Measurements from ENCODE around the gene KRTAP19-1. TPM values are rescaled to one million over a fixed set of nuclear protein-coding genes. Genes with fewer than 3 reads are reported as not detected.
"Not testable (repeated sequence)": the region's sequence is repeated elsewhere in the genome, so short reads cannot be mapped to it uniquely, and the experiment has no call there.

Gene KRTAP19-1
- not detected for polyA plus RNA-seq

DNA sequence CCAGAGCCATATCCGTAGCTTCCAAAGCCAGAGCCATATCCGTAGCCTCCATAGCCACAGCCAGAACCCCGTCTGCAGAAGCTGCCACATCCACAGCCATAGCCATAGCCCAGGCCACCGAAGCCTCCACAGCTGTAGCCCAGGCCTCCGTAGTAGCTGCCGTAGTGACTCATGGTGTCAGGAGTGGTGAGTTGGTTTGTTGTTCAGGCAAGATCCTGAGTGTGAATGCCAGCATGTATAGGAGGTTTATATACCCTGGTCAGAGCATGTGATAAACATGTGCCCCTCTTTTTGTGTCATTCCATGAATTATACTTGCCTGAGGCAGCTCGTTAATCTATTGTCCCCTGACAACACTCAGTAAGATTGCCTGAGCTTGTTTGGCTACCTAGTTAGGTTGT is at the start of gene KRTAP19-1:
Gene KRTAP19-1 (minus strand): TSS at position 223 of the 400 bp plus-strand sequence. CDS start 50 bp downstream, at position 173.
- Mint-ChIP-seq H3K27me3 (no peaks in the 10 kb centered on the region), H3K4me1 (no peaks in the 10 kb centered on the region), H3K27ac (no peak within 1 kb of the TSS), H3K4me3 (no peak within 1 kb of the TSS), H3K36me3 (no peaks in the 10 kb centered on the region), H3K9me3 (peaks cover 0 to 3% (median 3%) of the 10 kb centered on the region in 3 donors)

DNA sequence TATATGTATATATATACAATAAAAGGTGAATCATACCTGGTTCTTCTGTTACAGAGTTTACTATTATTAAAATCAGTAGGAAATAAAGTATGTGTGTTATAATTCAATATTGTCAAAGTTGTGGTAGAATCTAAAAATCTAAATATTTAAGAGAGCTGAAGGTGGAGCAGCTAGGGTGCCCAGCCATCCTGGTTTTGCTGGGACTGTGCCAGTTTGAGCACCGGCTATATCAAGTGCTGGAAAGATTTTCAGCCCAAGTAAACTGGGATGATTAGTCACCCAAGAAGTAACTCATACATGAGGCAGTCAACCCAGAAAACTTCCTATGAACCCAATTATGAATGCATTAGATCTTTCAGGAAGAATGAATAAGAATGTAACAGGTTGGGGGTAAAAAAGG is 38.7 kb upstream of the KRTAP19-1 start:
- no peak overlapping the region for H3K27ac Mint-ChIP-seq

DNA sequence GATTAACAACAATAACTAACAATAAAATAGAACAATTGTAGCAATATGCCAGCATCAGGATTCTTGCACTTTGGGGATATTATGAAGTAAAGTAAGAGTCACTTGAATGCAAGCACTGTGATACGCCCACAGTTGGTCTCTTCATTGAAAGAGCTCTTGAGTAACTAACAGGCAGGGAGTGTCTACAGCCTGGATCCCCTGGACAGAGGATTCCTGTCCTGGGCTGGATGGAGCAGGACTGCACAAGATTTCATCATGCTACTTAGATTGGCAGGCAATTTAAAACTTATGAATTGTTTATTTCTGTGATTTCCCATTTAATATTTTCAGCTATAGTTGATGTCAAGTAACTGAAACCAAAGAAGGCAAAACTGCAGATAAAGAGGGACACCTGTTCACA is 35.5 kb upstream of the KRTAP19-1 start:
- Mint-ChIP-seq H3K4me1 (peaks cover 0 to 1% (median 0%) of the 10 kb centered on the region in 3 donors), H3K9me3 (peaks cover 0 to 8% (median 4%) of the 10 kb centered on the region in 3 donors), H3K36me3 (no peaks in the 10 kb centered on the region), H3K4me3 (no peak overlapping the region), H3K27ac (no peak overlapping the region), H3K27me3 (no peaks in the 10 kb centered on the region)

More for the DNA sequence above, 38.7 kb upstream of the KRTAP19-1 start:
- Mint-ChIP-seq H3K36me3 (peaks cover 2% of the 10 kb centered on the region), H3K9me3 (peaks cover 0 to 11% (median 4%) of the 10 kb centered on the region in 3 donors), H3K4me1 (peaks cover 0 to 1% (median 0%) of the 10 kb centered on the region in 3 donors), H3K4me3 (no peak overlapping the region), H3K27me3 (no peaks in the 10 kb centered on the region)

DNA sequence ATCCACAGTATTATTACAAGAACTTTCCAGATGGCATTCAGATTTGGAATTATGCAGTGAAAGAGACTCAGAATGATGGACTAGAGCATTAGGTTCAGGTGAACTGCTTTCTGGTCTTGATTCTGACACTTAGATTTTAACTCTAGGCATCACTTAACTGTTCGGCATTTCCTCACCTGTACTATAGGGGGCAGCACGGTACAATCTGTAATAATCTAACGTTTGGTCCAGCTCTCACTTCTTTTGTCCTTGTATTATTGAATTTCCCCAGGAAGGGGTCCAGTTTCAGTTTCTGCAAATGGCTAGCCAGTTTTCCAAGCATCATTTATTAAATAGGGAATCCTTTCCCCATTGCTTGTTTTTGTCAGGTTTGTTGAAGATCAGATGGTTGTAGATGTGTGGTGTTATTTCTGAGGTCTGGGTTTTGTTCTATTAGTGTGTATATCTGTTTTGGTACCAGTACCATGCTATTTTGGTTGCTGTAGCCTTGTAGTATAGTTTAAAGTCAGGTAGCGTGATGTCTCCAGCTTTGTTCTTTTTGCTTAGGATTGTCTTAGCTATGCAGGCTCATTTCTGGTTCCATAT is 25.5 kb upstream of the KRTAP19-1 start:
- not testable (repeated sequence) for H3K27me3 Mint-ChIP-seq, H3K4me3 Mint-ChIP-seq, H3K9me3 Mint-ChIP-seq, H3K36me3 Mint-ChIP-seq, H3K27ac Mint-ChIP-seq, H3K4me1 Mint-ChIP-seq

DNA sequence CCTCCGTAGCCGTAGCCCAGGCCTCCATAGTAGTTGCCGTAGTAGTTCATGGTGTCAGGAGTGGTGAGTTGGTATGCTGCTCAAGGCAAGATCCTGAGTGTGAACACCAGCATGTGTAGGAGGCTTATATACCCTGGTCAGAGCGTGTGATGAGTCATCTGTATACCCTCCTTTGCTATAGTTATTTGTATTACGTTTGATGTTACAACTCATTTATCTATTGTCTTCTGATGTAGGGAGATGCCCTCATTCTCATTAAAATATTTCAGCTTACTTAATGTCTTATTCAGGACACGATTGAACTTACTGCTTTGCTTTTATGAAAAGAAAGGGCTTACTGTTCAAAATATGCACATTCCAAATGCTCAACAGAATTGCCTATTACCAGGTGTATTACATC is 21.9 kb upstream of the KRTAP19-1 start, which contains the start of gene KRTAP19-5:
Gene KRTAP19-5 (minus strand): TSS at position 101 of the 400 bp plus-strand sequence. CDS start 51 bp downstream, at position 50.
- Mint-ChIP-seq H3K4me3 (no peak within 1 kb of the TSS), H3K27me3 (no peaks in the 10 kb centered on the region), H3K27ac (no peak within 1 kb of the TSS), H3K9me3 (peaks cover 0 to 4% (median 0%) of the 10 kb centered on the region in 3 donors), H3K4me1 (no peaks in the 10 kb centered on the region), H3K36me3 (no peaks in the 10 kb centered on the region)

DNA sequence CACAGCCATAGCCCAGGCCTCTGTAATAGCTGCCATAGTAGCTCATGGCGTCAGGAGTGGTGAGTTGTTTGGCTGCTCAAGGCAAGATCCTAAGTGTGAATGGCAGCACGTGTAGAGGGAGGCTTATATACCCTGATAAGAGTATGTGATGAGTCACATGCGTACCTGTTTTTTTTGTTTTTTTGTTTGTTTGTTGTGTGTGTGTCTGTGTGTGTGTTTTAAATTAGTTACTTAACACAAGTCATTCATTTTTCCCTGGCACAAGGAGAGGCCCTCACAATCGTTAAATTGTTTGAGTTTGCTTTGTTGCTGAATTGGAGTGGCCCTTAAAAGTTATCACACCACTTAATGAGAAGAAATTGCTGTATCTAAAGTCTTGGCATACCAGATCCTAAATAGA is 16.9 kb upstream of the KRTAP19-1 start, which contains the start of gene KRTAP19-4:
Gene KRTAP19-4 (minus strand): TSS at position 101 of the 400 bp plus-strand sequence. CDS start 55 bp downstream, at position 46.
- Mint-ChIP-seq H3K9me3 (peaks cover 0 to 4% (median 0%) of the 10 kb centered on the region in 3 donors), H3K36me3 (no peaks in the 10 kb centered on the region), H3K4me1 (no peaks in the 10 kb centered on the region), H3K27ac (no peak within 1 kb of the TSS), H3K27me3 (no peaks in the 10 kb centered on the region), H3K4me3 (no peak within 1 kb of the TSS)

DNA sequence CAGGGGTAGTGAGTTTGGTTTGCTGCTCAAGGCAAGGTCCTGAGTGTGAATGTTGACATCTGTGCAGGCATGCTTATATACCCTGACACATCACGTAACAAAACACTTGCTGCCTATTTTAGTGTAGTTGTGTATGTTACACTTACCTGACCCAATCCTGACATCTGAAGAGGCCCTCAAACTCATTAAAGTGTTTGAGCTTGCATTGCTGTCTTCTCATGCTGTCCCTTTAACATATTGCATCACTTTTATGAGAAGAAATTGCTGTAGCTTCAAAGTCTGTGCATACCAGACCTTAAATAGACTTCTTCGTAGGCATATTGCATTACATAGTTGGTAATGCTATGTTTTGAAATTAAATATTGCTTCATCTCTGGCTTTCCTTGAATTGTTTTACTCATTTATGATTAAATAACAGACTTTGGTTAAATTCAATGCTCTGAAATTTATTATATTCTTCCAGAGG is 11.8 kb upstream of the KRTAP19-1 start, which contains the start of gene KRTAP19-3:
Gene KRTAP19-3 (minus strand): TSS at position 51 of the 466 bp plus-strand sequence. CDS start 56 bp downstream, outside the sequence.
- Mint-ChIP-seq H3K27ac (no peak within 1 kb of the TSS), H3K4me3 (no peak within 1 kb of the TSS), H3K27me3 (no peaks in the 10 kb centered on the region), H3K9me3 (peaks cover 0 to 13% (median 4%) of the 10 kb centered on the region in 3 donors), H3K36me3 (no peaks in the 10 kb centered on the region), H3K4me1 (no peaks in the 10 kb centered on the region)

DNA sequence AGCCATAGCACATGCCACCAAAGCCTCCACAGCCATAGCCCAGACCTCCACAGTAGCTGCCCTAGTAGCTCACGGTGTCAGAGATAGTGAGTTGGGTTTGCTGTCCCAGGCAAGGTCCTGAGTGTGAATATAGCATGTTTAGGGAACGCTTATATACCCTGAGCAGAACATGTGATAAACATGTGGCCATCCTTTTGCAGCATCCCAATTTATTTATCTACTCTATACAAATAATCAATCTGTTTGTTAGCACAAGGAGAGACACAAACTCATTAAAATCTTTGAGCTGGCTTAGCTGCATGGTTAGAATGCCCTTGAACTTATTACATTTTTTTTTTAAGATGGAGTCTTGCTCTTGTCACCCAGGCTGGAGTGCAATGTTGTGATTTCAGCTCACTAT is 7.2 kb upstream of the KRTAP19-1 start, which contains the start of gene KRTAP19-2:
Gene KRTAP19-2 (minus strand): TSS at position 101 of the 400 bp plus-strand sequence. CDS start 88 bp downstream, at position 13.
- Mint-ChIP-seq H3K4me1 (no peaks in the 10 kb centered on the region), H3K27me3 (no peaks in the 10 kb centered on the region), H3K9me3 (peaks cover 3 to 25% (median 5%) of the 10 kb centered on the region in 3 donors), H3K36me3 (no peaks in the 10 kb centered on the region), H3K27ac (no peak within 1 kb of the TSS), H3K4me3 (no peak within 1 kb of the TSS)

DNA sequence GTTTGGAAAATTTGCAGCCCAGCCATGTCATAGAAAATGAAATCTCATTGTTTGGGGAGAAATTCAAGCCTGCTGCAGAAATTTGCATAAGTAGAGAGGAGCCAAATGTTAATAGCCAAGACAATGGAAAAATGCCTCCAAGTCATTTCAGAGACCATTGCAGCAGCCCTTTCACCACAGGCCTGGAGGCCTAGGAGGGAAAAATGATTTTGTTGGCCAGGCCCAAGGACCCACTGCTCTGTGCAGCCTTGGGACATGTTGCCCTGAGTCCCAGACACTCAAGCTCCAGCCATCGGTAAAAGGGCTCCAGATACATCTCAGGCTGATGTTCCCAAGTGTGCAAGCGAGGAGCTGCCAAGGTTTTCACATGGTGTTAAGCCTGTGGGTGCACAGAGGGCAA is 6.0 kb upstream of the KRTAP19-1 start:
- H3K4me3 Mint-ChIP-seq: no peak overlapping the region
- H3K9me3 Mint-ChIP-seq: peaks cover 3 to 25% (median 5%) of the 10 kb centered on the region in 3 donors
- H3K27ac Mint-ChIP-seq: no peak overlapping the region
- H3K4me1 Mint-ChIP-seq: no peaks in the 10 kb centered on the region
- no peaks in the 10 kb centered on the region for H3K36me3 Mint-ChIP-seq
- no peaks in the 10 kb centered on the region for H3K27me3 Mint-ChIP-seq

DNA sequence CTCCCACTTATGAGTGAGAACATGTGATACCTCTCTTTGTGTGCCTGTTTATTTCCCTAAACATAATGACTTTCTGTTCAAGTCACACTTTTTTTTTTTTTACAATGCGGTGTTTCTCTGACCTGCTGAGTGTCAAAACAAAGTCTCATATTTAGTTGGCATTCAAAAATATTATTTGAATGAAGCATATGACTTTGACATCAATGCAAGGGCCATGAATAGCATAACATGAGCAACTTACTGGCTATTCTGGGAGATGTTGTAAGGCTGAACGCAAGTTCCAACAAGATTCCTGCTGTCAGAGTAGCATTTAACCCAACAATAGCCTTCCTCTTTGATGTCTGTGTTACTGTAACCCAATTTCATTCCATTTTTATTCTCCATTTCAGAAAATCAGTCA is 2.0 kb upstream of the KRTAP19-1 start:
- H3K27ac Mint-ChIP-seq: no peak overlapping the region
- H3K27me3 Mint-ChIP-seq: no peaks in the 10 kb centered on the region
- no peaks in the 10 kb centered on the region for H3K4me1 Mint-ChIP-seq
- no peak overlapping the region for H3K4me3 Mint-ChIP-seq
- H3K36me3 Mint-ChIP-seq: no peaks in the 10 kb centered on the region
- H3K9me3 Mint-ChIP-seq: peaks cover 1 to 17% (median 6%) of the 10 kb centered on the region in 3 donors

DNA sequence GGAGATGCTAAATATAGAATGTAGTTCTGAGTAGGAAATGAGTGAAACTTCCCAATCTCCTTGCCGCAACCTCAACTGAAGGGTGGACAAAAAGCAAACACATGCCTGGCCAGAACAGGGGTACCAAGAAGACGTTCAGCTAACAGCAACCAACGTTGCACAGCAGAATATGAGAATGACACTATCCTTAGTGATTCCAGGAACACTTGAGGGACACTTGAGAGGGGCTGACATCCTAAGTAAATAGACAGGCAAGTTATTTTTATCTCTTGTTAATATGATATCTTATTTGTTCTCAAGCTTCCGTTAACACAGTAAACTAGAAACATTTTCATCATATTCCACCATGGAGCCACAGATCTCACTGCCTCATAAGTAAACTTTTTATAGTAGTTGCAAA is 908 bp downstream of the KRTAP19-1 start:
- Mint-ChIP-seq H3K27ac (no peak overlapping the region), H3K4me3 (no peak overlapping the region), H3K4me1 (no peaks in the 10 kb centered on the region), H3K9me3 (peaks cover 0 to 3% (median 0%) of the 10 kb centered on the region in 3 donors), H3K36me3 (no peaks in the 10 kb centered on the region), H3K27me3 (no peaks in the 10 kb centered on the region)

DNA sequence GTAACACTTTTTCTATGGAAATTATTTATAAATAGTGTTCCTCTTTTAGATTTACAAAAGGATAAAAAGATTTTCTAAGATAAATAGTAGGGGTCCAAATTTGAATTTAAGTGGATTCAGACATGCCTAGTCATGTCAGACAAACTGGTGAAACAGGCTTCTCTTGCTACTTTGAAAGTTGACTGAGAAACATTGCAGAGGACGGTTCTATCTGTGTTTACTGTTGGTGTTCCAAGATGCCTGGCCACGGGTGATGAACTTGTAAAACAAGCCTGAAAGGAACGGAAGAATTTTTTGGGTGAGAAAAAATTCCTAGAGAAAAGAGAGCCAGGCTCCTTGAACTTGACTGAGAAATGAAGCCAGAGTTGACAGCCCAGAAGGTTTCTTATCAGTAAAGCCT is 2.2 kb downstream of the KRTAP19-1 start:
- no peaks in the 10 kb centered on the region for H3K27me3 Mint-ChIP-seq
- no peak overlapping the region for H3K27ac Mint-ChIP-seq
- no peak overlapping the region for H3K4me3 Mint-ChIP-seq
- H3K4me1 Mint-ChIP-seq: no peaks in the 10 kb centered on the region
- no peaks in the 10 kb centered on the region for H3K36me3 Mint-ChIP-seq
- peaks cover 0 to 3% (median 0%) of the 10 kb centered on the region in 3 donors for H3K9me3 Mint-ChIP-seq

DNA sequence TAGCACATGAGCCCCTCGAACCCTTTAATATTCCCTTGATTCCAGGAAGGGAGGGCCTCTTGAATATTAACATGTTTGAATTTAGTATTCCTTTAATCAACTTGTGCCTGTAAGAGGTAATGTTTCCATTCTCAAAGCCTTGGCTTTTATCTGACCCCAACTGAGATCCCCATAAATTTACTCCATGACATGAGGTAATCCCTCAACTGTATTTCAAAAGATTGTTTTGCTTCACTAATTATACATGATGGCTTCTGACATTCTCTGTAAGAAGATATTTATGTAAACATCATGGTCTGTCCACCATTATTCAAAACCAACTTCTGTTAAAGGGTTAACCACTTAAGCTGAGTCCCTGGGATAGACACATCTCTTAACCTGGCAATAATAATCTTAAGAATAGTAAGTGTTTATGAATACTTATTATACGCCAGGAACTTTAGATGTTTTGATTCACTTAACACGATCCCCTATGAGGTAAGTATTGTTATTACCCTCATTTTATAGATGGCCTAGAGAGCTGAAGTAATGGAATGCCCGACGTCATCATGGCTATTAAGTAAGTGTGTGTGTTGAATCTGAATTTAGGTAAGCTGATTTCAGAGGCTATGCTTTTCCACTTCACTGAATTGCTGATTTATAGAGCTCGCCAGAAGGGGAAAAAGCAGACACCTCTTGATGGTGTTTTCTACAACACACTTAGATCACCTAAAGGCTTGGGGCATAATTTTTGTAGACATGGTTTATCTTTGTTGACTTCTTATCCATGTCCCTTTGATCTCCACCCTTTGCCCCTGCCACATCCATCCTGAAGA is 11.1 kb downstream of the KRTAP19-1 start:
- H3K4me1 Mint-ChIP-seq: no peaks in the 10 kb centered on the region
- H3K4me3 Mint-ChIP-seq: no peak overlapping the region
- H3K27me3 Mint-ChIP-seq: no peaks in the 10 kb centered on the region
- H3K36me3 Mint-ChIP-seq: no peaks in the 10 kb centered on the region
- no peak overlapping the region for H3K27ac Mint-ChIP-seq
- H3K9me3 Mint-ChIP-seq: peaks cover 0 to 8% (median 4%) of the 10 kb centered on the region in 3 donors

DNA sequence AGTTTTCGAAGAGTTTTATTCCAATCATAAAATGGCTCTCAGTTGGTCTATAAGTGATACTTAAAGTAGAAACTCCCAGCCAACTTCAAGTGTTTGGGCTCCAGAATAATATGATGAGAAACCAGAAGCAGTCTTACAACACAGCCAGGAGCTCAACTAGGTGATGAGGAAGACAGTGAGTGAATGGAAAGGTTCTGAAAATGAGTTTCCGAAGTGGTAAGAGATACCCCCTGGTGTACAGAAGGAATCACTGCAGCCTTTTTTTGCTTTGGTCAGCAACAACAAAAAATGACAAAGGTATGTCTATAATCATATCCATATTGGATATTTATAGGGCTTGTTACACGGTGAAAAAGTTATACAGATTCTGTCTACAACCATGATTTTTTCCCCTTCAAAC is 16.5 kb downstream of the KRTAP19-1 start:
- Mint-ChIP-seq H3K27me3 (no peaks in the 10 kb centered on the region), H3K4me1 (no peaks in the 10 kb centered on the region), H3K9me3 (peaks cover 0 to 1% (median 0%) of the 10 kb centered on the region in 3 donors), H3K4me3 (no peak overlapping the region), H3K36me3 (no peaks in the 10 kb centered on the region), H3K27ac (no peak overlapping the region)

DNA sequence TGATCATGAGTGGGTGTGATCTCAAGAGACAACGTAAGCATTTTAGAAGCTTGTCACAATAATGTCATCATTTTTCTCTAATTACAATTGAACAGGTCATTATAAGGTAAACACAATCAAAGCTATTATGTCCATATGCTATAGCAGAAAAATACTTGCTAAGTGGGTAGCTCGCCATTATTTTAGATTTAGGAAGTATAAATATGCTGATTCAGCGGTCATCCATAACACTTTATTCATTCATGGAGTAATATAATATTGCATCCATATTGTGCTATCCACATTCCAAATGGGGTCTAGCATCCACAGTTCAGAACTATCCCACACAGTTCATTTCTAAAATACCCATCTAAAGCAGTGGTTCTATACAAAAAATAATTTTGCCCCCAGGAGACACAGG is 31.7 kb downstream of the KRTAP19-1 start:
- no peaks in the 10 kb centered on the region for H3K27me3 Mint-ChIP-seq
- H3K4me1 Mint-ChIP-seq: peaks cover 0 to 1% (median 0%) of the 10 kb centered on the region in 3 donors
- peaks cover 0 to 3% (median 0%) of the 10 kb centered on the region in 3 donors for H3K9me3 Mint-ChIP-seq
- H3K4me3 Mint-ChIP-seq: no peak overlapping the region
- H3K36me3 Mint-ChIP-seq: no peaks in the 10 kb centered on the region
- no peak overlapping the region for H3K27ac Mint-ChIP-seq

Measured in IgD-negative memory B cell (primary cell).